GM19324 (cell line): Measurements from ENCODE around the gene CD2.
"Not testable (repeated sequence)": the region's sequence is repeated elsewhere in the genome, so short reads cannot be mapped to it uniquely, and the experiment has no call there.

Source experiments
- ATAC-seq: cut with Tn5 transposase; IDR thresholded peaks from one replicate; pipeline ENCODE4 v1.9.1; 2021; ENCODE audit warnings: mild to moderate bottlenecking, moderate library complexity; ENCODE audit not compliant: unreplicated experiment, low FRiP score

The CD2 gene

GRCh38 chr1:116756092-116756491, 1.9 kb downstream of the CD2 start:
- ATAC-seq, result not testable (repeated sequence)

GRCh38 chr1:116758456-116758815, 4.2 kb downstream of the CD2 start:
- not testable (repeated sequence) for ATAC-seq

- no peak for ATAC-seq
Observed at GRCh38 chr1:116759636-116760035, 5.4 kb downstream of the CD2 start.

GRCh38 chr1:116760487-116760886, 6.3 kb downstream of the CD2 start:
- ATAC-seq, result no peak

- ATAC-seq, result no peak
Observed at GRCh38 chr1:116760996-116761665, 6.9 kb downstream of the CD2 start.

- no peak for ATAC-seq
Observed at GRCh38 chr1:116762281-116762680, 8.1 kb downstream of the CD2 start.

- ATAC-seq, result no peak
Observed at GRCh38 chr1:116762781-116763115, 8.5 kb downstream of the CD2 start.

GRCh38 chr1:116763116-116763786, 9.0 kb downstream of the CD2 start:
- no peak for ATAC-seq

- ATAC-seq, result no peak
Observed at GRCh38 chr1:116763787-116764465, 9.7 kb downstream of the CD2 start.

- no peak for ATAC-seq
Observed at GRCh38 chr1:116764466-116764898, 10.3 kb downstream of the CD2 start.

GRCh38 chr1:116764906-116765862, 11.0 kb downstream of the CD2 start:
- ATAC-seq, result no peak

GRCh38 chr1:116765962-116766361, 11.7 kb downstream of the CD2 start:
- ATAC-seq, result no peak

GRCh38 chr1:116766616-116767469, 12.6 kb downstream of the CD2 start:
- ATAC-seq, result no peak

GRCh38 chr1:116767782-116768382, 13.7 kb downstream of the CD2 start:
- no peak for ATAC-seq

GRCh38 chr1:116768416-116769103, 14.3 kb downstream of the CD2 start:
- no peak for ATAC-seq

GRCh38 chr1:116769104-116769452, 14.8 kb downstream of the CD2 start:
- peak; percentile 12 for ATAC-seq

GRCh38 chr1:116769561-116769977, 15.3 kb downstream of the CD2 start:
- ATAC-seq, result peak; percentile 72

GRCh38 chr1:116769994-116770393, 15.8 kb downstream of the CD2 start:
- ATAC-seq, result no peak

- ATAC-seq, result no peak
Observed at GRCh38 chr1:116770625-116771024, 16.4 kb downstream of the CD2 start.
